Activated gamma-delta T cell treated with Interleukin-2 at 50 U/mL for 16 hours (primary cell): ENCODE data around the gene DENND6B.
A peak's percentile ranks its signal among the peaks of the same experiment; 100 is the strongest.
"Not testable (repeated sequence)": the region's sequence is repeated elsewhere in the genome, so short reads cannot be mapped to it uniquely, and the experiment has no call there.

Source experiments
- DNase-seq: peaks from one replicate; pipeline ENCODE4 v3.0.0-alpha.2; 2020

The DENND6B gene

DNA sequence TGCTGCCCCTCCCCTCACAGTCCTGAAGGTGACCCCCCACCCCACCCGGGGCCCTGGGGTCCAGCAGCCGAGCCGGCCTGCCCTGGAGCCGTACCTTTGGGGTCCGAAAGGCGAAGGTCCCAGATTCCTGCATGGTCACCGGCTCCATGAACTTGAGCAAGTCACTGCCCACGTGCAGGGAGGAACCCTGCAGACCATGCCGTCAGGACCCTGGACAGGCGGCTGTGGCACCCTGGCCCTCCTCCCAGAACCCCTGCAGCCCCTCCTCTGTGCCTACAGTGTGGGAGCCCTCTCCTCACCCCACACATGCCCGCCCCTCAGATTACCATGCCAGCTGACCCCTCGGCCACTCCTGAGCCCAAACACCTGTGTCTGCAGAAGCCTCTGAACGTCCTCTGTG lies 42.3 kb downstream of the DENND6B start:
- no peak for DNase-seq

DNA sequence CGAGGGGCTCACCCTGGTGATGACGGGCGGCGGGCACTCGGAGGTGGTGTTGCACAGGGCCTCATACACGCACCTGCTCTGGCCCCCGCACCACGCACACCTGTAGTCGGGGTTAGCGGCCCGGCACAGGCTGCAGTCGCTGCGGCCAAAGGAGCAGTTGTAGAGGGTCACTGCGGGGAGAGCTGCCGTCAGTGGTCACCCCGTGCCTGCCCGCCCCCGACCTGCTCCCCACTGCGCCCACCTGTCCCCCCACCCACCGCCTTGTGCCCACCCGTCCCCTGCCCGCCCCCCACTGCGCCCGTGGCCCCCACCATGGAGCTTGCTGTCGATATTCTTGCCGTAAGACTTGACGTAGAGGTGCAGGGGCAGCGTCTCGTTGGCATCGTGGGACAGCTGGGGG lies 43.0 kb downstream of the DENND6B start:
- no peak for DNase-seq

DNA sequence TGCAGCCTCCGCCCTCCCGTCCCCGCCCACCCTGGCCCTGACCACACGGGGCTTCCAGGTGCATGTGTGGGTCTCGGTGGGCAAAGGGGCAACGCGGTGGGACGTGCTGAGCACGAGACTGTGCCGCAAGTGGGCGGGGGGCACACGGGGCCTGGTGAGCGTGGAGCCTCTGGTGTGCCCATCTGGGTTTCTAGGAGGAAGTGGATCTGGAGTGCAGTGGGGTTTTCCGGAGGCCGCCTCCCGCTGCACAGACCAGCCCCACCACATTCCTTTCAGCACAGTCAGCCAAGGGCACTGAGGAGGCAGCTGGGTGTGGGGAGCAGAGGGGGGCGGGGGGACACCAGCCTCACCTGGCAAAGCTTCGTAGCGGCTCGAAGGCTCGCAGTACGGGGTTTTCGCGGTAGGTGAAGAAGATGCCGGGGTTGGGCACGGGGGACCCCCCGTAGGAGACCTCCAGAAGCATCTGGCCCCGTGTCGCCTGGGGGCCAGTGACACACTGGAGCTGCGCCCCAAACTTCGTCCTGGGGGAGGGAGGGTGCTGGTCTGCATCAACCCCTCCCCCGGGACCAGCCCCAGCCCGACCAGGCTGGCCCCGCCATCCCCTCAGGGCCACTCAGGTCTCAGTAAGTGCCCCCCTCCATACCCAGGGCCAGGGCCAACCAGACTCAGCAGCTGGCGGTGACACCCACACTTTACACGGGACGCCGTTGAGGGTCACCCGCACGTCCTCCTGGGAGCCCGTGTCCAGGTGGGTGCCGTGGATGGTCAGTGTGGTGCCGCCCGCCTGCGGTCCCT lies 44.3 kb downstream of the DENND6B start:
- no peak for DNase-seq

DNA sequence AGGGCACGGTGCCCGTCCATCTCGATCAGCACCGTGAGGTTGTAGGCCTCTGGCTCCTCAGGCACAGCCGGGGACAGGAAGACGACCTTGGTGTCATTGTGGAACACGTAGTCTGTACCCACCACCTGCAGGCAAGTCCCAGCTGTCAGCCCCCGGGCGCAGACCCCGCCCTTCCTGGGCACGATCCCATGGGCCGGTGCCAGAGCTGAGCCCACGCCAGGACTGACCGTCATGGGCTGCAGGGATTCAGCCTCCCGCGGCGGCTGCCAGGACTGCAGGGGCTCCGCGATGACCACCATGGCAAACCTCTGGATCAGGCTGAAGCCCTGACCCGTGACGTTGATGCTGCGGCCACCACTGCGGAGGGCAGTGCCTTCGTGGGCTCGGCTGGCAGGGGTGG lies 44.9 kb downstream of the DENND6B start:
- DNase-seq: no peak

DNA sequence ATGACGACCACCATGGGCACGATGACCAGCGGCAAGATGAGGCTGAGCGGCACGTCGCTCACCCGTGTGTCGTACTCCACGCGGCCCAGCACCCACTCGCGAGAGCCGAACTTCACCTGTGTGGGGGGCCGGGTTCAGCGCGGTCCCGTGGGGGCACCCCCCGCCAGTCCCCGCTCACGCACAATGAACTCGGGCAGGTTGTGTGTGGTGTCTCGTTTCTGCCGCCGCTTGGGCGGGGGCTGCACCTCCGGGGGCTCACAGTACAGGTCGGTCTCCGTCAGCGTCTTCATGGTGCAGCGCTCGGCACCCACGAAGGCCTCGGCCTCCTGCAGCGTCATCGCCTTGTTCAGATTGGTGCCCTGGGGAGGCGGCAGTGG lies 45.4 kb downstream of the DENND6B start:
- DNase-seq: no peak

DNA sequence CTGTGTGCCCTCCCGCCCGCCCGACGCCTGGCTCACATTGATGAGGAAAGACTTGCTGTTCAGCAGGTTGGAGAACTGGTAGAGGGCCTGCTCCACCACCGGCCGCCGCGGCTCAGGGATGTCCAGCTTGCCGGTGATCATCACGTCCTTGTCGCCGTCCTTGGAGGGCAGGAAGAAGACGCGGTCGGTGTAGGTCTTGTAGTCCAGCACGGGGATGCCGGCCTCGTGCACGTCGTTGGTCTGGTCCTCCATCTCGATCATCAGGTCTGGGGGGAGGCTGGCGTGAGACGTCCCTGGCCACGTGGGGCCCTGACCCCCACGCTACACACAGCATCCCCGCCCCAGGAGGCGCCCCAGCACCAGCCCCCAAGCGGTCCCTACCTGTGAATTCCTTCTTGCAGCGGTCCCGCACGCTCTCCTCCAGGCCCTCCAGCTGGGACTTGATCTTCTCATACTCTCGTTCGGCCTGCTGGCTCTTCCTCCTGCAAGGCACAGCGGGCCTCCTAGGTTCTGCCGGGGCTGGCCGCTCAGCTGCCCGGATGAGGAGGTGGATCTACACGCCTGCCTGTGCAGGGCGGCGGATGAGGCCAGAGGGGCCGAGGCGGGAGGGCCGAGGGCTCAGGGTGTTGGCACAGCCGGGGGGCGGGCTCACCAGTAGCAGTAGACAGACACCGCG lies 46.0 kb downstream of the DENND6B start:
- DNase-seq: no peak

DNA sequence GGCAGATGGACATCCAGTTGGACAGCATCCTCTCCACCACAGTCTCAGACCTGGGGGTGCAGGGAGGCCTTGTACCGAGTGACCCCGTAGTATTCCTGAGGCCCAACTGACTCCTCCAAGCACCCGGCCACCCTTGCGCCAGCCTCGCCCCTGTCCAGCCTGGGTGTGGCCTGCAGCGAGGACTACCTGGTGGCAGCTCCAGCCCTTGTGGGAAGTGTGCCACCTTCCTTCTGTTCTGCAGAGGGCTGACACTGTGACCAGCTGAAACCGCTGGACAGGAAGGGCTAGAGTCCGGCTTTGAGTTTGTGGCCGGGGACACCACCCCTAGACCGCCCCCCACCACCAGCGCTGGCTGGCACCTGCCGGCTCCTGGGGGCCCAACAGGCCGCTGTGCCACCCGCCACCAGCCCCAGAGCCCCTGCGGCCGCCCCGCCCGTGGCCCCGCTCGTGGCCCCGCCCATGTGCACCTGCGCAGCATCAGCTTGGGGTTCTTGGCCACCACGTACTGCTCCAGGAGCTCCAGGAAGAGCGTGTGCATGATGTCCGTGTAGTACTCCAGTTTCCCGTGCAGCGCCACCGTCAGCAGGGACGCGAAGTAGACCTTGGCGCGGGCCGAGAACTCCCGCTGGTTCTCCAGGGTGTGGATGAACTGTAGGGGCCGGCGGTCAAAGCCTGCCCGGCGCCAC lies 46.6 kb downstream of the DENND6B start:
- no peak for DNase-seq

DNA sequence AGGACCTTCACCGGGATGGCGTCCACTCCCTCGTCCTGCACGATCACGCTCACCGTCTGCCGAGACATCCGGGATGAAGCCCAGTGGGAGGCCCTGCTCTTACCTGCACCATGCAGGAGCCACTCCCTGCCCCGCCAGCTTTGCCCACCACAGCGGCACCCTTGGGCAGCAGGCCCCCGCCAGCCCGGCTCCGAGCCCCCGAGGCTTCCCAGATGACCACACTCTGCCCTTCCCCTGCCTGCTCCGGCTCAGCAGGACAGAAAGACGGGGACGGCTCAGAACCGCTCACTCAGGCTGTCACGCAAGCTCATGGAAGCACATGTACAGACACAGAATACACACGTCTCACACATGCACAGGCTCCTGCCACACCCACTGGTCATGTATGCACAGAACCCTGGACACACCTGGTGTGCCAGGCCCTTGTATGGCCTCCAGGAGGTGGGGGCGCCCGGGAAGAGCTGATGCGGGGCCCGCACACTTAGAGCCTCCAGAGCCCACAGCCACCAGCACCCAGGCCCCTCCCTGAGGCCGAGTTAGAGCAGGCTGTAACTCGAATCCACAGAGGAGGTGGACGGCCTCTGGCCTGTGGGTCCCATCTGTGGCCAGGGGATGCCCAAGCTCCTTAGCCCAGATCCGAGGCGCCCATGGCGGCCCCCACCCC lies 47.7 kb downstream of the DENND6B start:
- DNase-seq: no peak

DNA sequence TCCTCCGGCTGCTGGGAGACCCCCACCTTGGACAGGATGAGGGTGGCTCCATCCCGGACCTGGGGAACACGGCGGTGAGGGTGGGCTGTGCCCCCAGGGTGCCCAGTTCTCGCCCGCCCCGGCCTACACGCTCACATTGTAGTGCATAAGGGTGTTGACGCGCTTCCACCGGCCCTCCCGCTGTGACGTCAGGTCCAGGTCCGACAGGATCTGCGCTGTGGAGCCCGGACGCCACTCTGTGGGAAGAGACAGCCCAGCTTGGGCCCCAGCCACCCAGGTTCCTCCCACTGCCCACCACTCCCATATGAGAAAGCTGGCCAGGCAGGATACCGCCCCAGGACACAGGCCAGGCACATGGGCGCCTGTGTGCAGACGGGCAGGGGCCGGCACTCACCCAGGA lies 48.4 kb downstream of the DENND6B start:
- DNase-seq: no peak

DNA sequence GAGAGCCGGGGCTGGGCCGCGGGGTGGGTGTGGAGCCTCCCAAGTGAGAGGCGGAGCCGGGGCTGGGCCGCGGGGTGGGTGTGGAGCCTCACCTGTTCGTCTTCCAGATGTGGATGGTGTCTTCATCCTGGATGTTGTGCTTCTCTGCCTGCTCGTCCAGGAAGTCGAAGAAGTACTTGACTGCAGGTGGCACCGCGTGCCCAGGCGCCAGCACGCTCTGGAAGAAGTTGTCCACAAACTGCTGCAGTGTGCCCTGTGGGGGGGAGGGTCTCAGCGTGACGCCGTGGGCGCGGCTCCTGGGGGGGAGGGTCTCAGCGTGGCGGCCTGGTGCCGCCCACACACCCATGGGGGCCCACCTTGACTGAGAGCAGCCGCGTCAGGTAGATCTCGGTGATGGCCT lies 49.1 kb downstream of the DENND6B start:
- DNase-seq: no peak

DNA sequence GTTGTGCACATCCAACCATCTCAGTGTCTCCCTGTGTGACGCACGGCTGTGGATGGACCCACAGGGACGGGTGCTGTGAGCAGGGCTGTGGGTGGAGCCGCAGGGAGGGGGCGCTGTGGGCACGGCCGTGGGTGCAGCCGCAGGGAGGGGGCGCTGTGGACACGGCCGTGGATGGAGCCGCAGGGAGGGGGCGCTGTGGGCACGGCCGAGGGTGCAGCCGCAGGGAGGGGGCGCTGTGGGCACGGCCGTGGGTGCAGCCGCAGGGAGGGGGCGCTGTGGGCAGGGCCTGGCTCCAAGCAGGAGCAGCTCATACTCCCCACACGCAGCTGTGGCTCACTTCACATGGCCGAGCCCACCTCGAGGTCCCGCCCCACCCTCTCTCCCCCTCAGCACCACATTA lies 50.7 kb downstream of the DENND6B start:
- no peak for DNase-seq

DNA sequence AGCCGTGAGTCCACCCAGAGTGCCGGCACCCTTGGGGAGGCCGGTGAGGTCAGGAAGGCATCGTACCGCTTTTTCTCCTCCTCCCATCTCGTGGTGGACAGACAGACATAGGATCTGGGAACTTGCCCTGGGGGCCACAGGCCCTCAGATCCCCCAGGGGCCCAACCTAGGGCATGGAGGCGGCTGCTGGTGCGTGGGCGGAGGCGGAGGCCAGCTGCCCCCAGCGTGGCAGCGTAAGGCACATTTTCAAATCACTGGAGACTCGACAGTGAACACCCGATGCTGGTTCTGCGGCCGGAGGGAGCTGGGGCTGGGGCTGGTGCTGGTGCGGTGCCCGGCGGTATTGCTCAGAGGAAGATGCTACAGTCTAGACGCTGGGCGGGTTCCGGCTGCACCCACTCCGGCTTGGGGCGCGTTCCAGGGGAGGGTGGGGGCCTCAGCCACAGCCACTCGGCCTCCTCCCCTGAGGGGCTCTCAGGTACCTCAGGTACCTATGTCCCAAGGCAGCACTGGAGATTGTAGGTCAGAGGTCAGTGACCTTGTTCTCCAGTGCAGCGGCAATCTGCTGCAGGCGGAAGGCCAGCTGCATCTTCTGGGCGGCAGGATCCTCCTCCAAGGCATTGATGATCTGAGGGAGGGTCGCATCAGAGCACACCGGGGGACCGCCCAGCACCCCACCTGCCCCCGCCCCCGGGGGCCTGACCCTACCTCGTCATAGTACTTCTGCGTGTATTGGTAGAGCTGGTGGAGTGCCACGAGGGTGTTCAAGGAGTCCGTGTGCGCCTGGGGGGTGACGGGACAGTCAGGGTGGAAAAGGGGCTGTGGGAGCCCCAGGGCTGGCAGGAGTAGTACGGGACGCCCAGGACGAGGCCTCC lies 51.4 kb downstream of the DENND6B start:
- no peak for DNase-seq

DNA sequence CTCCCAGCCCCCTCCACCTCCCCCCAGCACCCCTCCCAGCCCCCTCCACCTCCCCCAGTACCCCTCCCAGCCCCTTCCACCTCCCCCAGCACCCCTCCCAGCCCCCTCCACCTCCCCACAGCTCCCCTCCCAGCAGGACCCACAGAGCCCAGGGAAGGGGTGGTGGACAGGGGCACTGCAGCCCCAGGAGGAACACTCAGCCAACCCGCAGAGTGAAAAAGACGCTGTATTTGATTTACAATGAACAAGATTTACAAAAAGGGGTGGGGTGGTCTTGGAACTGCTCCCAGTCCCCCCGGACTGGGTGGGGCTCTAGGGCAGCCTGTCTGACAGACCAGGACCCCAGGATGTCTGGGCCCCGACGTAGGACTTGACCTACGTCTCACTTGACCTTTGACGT lies 52.0 kb downstream of the DENND6B start:
- no peak for DNase-seq

DNA sequence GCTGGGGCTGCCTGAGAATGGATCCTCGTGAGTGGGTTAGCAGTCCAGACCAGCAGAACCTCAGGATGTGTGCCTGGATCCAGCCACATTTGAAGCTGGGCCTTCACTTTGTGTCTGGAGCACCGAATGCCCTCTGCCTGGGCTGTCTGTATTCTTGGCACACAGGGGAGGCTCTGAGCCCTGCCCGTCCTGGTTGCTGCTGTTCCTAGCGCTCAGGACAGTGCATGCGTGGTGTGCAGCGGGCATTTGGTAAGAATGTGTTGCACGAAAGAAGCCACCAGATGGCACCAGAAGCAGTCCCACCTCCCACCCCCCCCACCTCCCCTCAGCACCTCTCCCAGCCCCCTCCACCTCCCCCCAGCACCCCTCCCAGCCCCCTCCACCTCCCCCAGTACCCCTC lies 52.5 kb downstream of the DENND6B start:
- DNase-seq: peak; percentile 30

DNA sequence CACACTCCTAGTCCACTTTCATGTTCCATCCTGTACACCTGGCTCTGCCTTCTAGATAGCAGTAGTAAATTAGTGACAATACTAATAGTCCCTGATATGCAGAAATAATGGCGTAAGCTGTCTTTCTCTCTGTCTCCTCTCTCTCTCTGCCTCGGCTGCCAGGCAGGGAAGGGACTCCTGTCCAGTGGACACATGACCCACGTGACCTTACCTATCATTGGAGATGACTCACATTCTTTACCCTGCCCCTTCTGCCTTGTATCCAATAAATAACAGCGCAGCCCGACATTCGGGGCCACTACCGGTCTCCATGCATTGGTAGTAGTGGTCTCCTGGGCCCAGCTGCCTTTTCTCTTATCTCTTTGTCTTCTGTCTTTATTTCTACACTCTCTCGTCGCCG lies 53.0 kb downstream of the DENND6B start:
- DNase-seq: not testable (repeated sequence)

DNA sequence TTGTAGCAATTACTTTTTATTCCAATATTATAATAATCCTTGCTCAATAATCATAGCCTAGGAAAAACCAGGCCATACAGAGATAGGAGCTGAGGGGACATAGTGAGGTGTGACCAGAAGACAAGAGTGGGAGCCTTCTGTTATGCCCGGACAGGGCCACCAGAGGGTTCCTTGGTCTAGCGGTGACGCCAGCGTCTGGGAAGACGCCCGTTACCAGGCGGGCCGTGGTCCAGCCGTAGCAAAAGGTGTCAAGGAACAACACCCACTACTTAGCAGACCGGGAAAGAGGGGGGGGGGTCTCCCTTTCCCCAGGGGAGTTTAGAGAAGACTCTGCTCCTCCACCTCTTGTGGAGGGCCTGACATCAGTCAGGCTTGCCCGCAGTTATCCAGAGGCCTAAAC lies 53.5 kb downstream of the DENND6B start:
- DNase-seq: not testable (repeated sequence)

DNA sequence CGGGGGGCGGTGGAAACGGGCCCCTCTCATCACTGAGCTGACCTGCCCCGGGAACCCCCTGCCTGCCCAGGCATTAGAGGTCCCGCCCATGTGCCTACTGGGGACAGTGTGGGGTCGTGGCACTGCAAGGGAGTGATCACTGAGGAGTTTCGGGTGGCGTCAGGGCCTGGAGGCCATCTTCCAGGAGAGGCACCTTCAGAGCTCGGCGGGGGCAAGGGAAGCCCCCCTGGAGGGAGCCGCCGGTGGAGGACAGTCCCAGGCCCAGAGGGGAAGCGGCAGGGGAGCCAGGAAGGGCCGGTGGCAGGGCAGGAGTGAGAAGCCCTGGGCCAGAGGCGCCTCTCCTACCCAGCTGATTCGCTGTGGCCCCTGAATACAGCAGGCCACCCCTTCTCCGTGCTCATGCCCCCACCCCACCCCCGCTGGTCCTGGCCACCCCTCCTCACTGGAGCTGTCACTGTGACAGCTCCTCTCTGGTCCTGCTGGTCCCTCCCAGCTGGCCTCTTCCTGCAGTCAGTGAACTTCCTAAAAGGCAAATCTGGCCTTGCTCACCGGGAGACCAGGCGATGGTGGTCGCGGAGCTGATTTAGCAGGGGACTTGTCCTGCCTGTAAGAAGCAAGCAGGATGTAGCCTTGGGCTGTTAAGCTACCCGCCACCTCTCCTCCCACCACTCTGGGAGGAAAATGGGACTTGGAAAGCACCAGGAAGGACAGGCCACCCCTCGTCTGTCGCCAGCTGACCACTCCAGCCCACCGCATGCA lies 54.6 kb downstream of the DENND6B start:
- no peak for DNase-seq

DNA sequence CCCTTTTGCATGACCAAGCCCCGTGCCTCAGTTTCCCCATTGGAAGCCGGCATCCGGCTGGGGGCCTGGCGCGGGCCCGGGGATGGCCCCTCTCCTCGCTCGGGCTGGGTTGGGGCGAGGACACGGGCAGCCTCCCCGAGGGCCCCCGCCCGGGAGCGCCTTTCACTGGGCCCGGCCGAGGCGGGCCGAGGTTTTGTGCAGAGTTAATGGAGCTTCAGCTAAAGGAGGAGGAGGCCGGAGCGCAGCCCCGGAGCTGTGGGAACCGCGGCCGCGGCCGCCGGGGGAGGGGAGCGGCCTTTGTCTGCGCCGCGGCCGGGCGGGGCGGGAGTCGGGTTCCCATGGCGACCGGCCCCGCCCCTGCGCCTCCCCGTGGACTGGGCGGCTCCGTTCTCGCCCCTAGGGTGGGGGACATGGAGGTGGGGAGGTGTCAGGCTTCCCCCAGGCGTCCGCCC lies 55.3 kb downstream of the DENND6B start:
- DNase-seq: peak; percentile 45

DNA sequence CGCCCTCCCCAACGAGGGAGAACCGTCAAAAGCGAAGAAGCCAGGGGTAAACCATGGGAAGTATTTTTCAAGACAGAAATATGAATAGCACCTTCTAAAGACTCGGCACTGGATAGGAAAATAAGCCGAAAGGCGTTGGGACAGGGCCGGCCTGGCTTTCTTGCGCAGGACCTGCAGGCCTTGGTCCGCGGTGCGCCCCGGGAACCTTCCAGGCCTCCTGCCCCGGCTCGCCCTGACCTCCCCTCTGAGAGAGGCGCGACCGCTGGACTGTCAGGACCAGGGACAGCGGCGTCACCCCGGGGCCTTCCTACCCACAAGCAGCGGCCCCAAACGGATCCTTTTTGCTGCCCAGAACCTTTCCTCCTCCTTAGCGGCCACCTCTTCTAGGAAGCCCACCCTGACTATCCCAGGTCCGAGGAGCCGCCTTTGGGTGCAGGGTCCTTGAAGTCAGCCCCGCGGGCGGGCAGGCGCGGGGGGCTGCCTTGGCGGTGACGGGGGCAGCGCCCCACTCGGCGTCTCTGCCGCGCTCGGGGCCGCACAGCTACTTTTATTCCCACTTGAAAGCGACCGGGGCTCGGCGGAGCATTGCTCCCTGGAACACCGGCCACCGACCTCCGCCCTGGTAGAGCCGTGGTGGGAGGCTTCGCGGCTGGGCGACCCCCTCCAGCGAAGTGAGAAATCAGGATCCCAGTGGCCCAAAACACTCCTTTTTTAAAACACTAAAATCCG lies 56.0 kb downstream of the DENND6B start:
- DNase-seq: peak; percentile 69

DNA sequence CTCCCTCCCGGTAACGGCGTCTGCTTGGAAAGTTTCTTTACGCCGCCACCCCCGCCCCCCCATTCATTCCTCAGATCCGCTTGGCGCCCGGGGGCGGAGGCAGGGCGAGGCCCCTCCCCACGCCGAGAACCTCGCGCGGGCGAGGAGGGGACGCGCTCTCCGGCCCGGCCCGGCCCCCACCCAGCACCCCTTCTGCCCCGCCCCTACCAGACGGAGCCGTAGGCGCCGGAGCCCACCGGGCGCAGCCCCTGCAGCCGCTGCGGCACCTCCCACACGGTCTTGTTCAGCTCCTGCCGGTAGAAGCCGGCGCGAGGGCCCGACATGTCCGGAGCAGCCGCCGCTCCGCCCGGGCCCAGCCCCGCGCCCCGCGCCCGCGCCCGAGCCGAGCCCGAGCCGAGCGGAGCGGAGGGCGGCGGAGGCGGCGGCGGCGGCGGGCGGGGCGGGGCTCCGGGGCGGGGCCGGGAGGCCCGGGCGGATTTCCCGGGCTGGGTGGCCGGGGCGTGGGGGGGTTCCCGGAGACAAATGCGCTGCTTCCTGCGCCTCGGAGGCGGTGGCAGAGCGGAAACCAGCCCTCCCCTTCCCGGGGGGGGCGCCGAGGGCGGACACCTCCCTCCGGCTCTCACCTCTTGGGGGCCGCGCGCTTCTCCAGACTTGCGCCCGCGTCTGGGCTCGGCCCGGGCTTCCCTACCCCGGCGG lies 56.7 kb downstream of the DENND6B start, which contains the start of gene MAPK11:
TSS of gene MAPK11 (minus strand) at position 411 of the 696 bp plus-strand sequence. CDS start at position 323, 88 bp downstream.
- DNase-seq: peak; percentile 64
